HCT116 (cell line): Measurements from ENCODE around the gene SPSB4. TPM values are rescaled to one million over a fixed set of nuclear protein-coding genes. Genes with fewer than 3 reads are reported as not detected.

Source experiments
- ATAC-seq: fragments of 200-7000 bp; cut with Tn5 transposase; 2 replicates; pipeline ENCODE4 v1.9.1; 2020; ENCODE audit warnings: mild to moderate bottlenecking, moderate library complexity
- BruUV-seq: library from RNA; stranded (reverse); fragments of 400-500 nt; replicated peaks from 2 replicates; lab custom pipeline; 2021; lab: Mats Ljungman, UMichigan
- CTCF ChIA-PET: fragments of 300-600 bp; sonication (Branson Sonifier 250); formaldehyde crosslinking; loops from one replicate; lab custom pipeline; 2021; ENCODE audit warnings: antibody characterized with exemption; lab: Charles Lee
- POLR2A ChIA-PET: fragments of 300-600, 350-600 bp; sonication (Branson Sonifier 250); formaldehyde crosslinking; loops from one replicate; lab custom pipeline; 2021; ENCODE audit warnings: antibody characterized with exemption; lab: Charles Lee
- RAD21 ChIA-PET, 2 experiments: fragments of 300-600 bp; sonication (Branson Sonifier 250); formaldehyde crosslinking; loops; one replicate each; lab custom pipeline; 2023; ENCODE audit warnings: low total read pairs in 2 of 2; ENCODE audit not compliant: uncharacterized antibody in 2 of 2, unreplicated experiment in 2 of 2, low non-redundant PET in 1 of 2; lab: Charles Lee
- DNase-seq: peaks from one replicate; pipeline ENCODE4 v3.0.0-alpha.2; 2010; ENCODE audit warnings: low read depth, low spot score
- H2AFZ ChIP-seq: fragments of 200-600 bp; shearing (Covaris generic), sonication (generic); 2 replicates; pipeline ENCODE4 v1.6.1; 2017; ENCODE audit warnings: low read depth, mixed run types, mixed read lengths, antibody characterized with exemption, low read length; ENCODE audit not compliant: poor library complexity, severe bottlenecking
- H3K27ac ChIP-seq: 2 replicates; pipeline ENCODE4 v1.5.1; 2012; ENCODE audit warnings: low read depth, low read length
- H3K27me3 ChIP-seq: fragments of 200-600 bp; sonication (generic); 2 replicates; pipeline ENCODE4 v1.6.1; 2016; ENCODE audit warnings: mixed run types, low read length, mixed read lengths; ENCODE audit not compliant: insufficient read depth
- H3K36me3 ChIP-seq, 2 experiments: fragments of 200-500 bp in 1 of 2; fragments of 200-600 bp in 1 of 2; sonication (Bioruptor generic) in 1 of 2; sonication (generic) in 1 of 2; 2 replicates each; pipeline versions ENCODE4 v1.5.1 to v1.6.1; 2014 to 2016; ENCODE audit warnings: low read length in 2 of 2, inconsistent platforms in 1 of 2, mixed read lengths in 1 of 2, mixed run types in 1 of 2; ENCODE audit not compliant: insufficient read depth in 2 of 2, control insufficient read depth in 1 of 2
- H3K4me1 ChIP-seq, 2 experiments: fragments of 200-600 bp in 1 of 2; sonication (generic) in 1 of 2; 2 replicates each; pipeline versions ENCODE4 v1.5.1 to v1.6.1; 2012 to 2017; ENCODE audit warnings: low read length in 2 of 2, inconsistent platforms in 1 of 2, mild to moderate bottlenecking in 1 of 2, mixed read lengths in 1 of 2, mixed run types in 1 of 2, moderate library complexity in 1 of 2; ENCODE audit not compliant: insufficient read depth in 2 of 2, control insufficient read depth in 1 of 2
- H3K4me2 ChIP-seq: fragments of 200-600 bp; sonication (generic); 2 replicates; pipeline ENCODE4 v1.6.1; 2017; ENCODE audit warnings: mixed run types, low read length, mixed read lengths
- H3K4me3 ChIP-seq, 2 experiments: fragments of 200-600 bp in 1 of 2; sonication (generic) in 1 of 2; replicated peaks in 1 of 2; 2 replicates each; pipeline ENCODE4 v1.5.1; 2011 to 2016; ENCODE audit warnings: low read length in 2 of 2, control low read depth in 1 of 2, low read depth in 1 of 2, mild to moderate bottlenecking in 1 of 2, mixed read lengths in 1 of 2, mixed run types in 1 of 2
- H3K79me2 ChIP-seq: fragments of 200-600 bp; sonication (generic); 2 replicates; pipeline ENCODE4 v1.6.1; 2017; ENCODE audit warnings: mild to moderate bottlenecking, mixed run types, low read length, moderate library complexity, mixed read lengths; ENCODE audit not compliant: insufficient read depth
- H3K9ac ChIP-seq: fragments of 200-600 bp; sonication (generic); 2 replicates; pipeline ENCODE4 v1.6.1; 2016; ENCODE audit warnings: low read length, mixed read lengths
- H3K9me2 ChIP-seq: fragments of 200-600 bp; sonication (generic), shearing (Covaris generic); 2 replicates; pipeline ENCODE4 v1.6.1; 2017; ENCODE audit warnings: mixed run types, mild to moderate bottlenecking, moderate library complexity; ENCODE audit not compliant: insufficient read depth
- H3K9me3 ChIP-seq, 2 experiments: fragments of 200-500 bp in 1 of 2; fragments of 200-600 bp in 1 of 2; sonication (Bioruptor generic) in 1 of 2; sonication (generic) in 1 of 2; 2 replicates each; pipeline ENCODE4 v1.6.1; 2014 to 2017; ENCODE audit warnings: low read length in 2 of 2, mixed read lengths in 2 of 2, inconsistent platforms in 1 of 2, low read depth in 1 of 2, mild to moderate bottlenecking in 1 of 2, mixed run types in 1 of 2, moderate library complexity in 1 of 2; ENCODE audit not compliant: control insufficient read depth in 1 of 2, insufficient read depth in 1 of 2
- H4K20me1 ChIP-seq: fragments of 200-600 bp; sonication (generic), shearing (Covaris generic); 2 replicates; pipeline ENCODE4 v1.6.1; 2017; ENCODE audit warnings: mixed run types, mild to moderate bottlenecking, moderate library complexity; ENCODE audit not compliant: insufficient read depth
- ATF3 ChIP-seq: IDR thresholded peaks from 2 replicates; pipeline ENCODE4 v1.6.1; 2012
- CTCF ChIP-seq, 3 experiments: fragments of 200-600 bp in 1 of 3; sonication (generic) in 1 of 3; IDR thresholded peaks in 2 of 3; conservative IDR thresholded peaks in 1 of 3; 2 replicates each; pipeline ENCODE4 v1.5.1; 2012 to 2017; ENCODE audit warnings: low read depth in 2 of 3, low read length in 2 of 3, antibody characterized with exemption in 1 of 3, borderline replicate concordance in 1 of 3, control low read depth in 1 of 3, mild to moderate bottlenecking in 1 of 3, mixed read lengths in 1 of 3, mixed run types in 1 of 3, moderate library complexity in 1 of 3; ENCODE audit not compliant: insufficient read depth in 1 of 3
- ELF1 ChIP-seq: IDR thresholded peaks from 2 replicates; pipeline ENCODE4 v1.6.1; 2012; ENCODE audit warnings: low read depth, borderline replicate concordance
- MAX ChIP-seq: IDR thresholded peaks from 2 replicates; pipeline ENCODE4 v1.6.1; 2012
- REST ChIP-seq: IDR thresholded peaks from 2 replicates; pipeline ENCODE4 v1.6.1; 2012; ENCODE audit warnings: low read depth
- SP1 ChIP-seq: IDR thresholded peaks from 2 replicates; pipeline ENCODE4 v1.6.1; 2012; ENCODE audit warnings: low read depth
- TCF7L2 ChIP-seq: IDR thresholded peaks from 2 replicates; pipeline ENCODE4 v1.7.0; 2011; ENCODE audit warnings: borderline replicate concordance, inconsistent platforms; ENCODE audit not compliant: insufficient read depth, insufficient read length; ENCODE audit errors: extremely low read depth
- ZFX ChIP-seq: fragments of 450-650 bp; IDR thresholded peaks from 2 replicates; pipeline ENCODE4 v1.6.1; 2017
- intact Hi-C: fragments of 100-400 bp; cut with micrococcal nuclease; formaldehyde crosslinking; loops from 2 replicates; pipeline ENCODE4 v1.10.0; 2022
- total RNA-seq: library from RNA; stranded (reverse); gene quantifications from one replicate; pipeline ENCODE4 v1.2.1, GENCODE V29; 2021; ENCODE audit not compliant: unreplicated experiment

Gene SPSB4
- total RNA-seq, 1 experiment from 2014 or later = 0.57 TPM

GRCh38 chr3:141065841-141066805, 15.0 kb downstream of the SPSB4 start:
- ATAC-seq (no peak), DNase-seq (no peak)
- Histone ChIP-seq H3K36me3 (no peaks in the 10 kb centered on the region), H3K4me1 (no peaks in the 10 kb centered on the region), H3K9ac (no peak overlapping the region), H3K9me2 (no peaks in the 10 kb centered on the region), H4K20me1 (no peaks in the 10 kb centered on the region), H2AFZ (no peak overlapping the region), H3K4me3 (no peak overlapping the region), H3K4me2 (no peak overlapping the region), H3K9me3 (no peaks in the 10 kb centered on the region), H3K79me2 (no peaks in the 10 kb centered on the region), H3K27ac (no peak overlapping the region), H3K27me3 (no peaks in the 10 kb centered on the region)
- ChIA-PET RAD21 (no interaction called here), CTCF (no interaction called here), POLR2A (no interaction called here)
- no TSS peak for BruUV-seq
- intact Hi-C loops = no loop called here
- TF ChIP-seq CTCF (IDR thresholded peaks at IDR 0.05 in 2 of 3, conservative IDR thresholded peaks at IDR 0.05 in 1 of 3; ENCODE audit: borderline replicate concordance in 1 of 3, insufficient read depth in 1 of 3, low read depth in 2 of 3, low read length in 2 of 3) (no peak), TCF7L2 (no peak), ATF3 (no peak), SP1 (no peak), ZFX (no peak), REST (no peak), ELF1 (no peak), MAX (no peak)
